Measurements from ENCODE around the gene LCK. TPM values are rescaled to one million over a fixed set of nuclear protein-coding genes. Genes with fewer than 3 reads are reported as not detected.
"Not testable (repeated sequence)": the region's sequence is repeated elsewhere in the genome, so short reads cannot be mapped to it uniquely, and the experiment has no call there.

The LCK gene
- polyA plus RNA-seq, 3 donors: 1.0 to 3.3 (median 1.8) TPM

GRCh38 chr1:32232558-32233304 is 18.3 kb upstream of the LCK start:
- whole genome bisulfite sequencing, 3 donors: 84 to 89% (median 85%) methylated on average over 8 of the region's 8 CpGs

GRCh38 chr1:32234792-32235191 is 16.3 kb upstream of the LCK start:
- WGBS, 3 donors: 86% methylated on average over 7 of the region's 7 CpGs

More at GRCh38 chr1:32232558-32233304, 18.3 kb upstream of the LCK start:
- H3K27ac ChIP-seq (ENCODE audit: low read depth, low read length): no peak overlapping the region

GRCh38 chr1:32239337-32239736 is 11.7 kb upstream of the LCK start:
- WGBS, 3 donors: 16 to 77% (median 68%) methylated on average over 4 of the region's 4 CpGs
- no peak overlapping the region for H3K27ac ChIP-seq (ENCODE audit: low read depth, low read length)

More at GRCh38 chr1:32234792-32235191, 16.3 kb upstream of the LCK start:
- H3K27ac ChIP-seq (ENCODE audit: low read depth, low read length): no peak overlapping the region

- 33 to 86% (median 72%) methylated on average over 19 to 20 of the region's 20 CpGs for WGBS, 3 donors
These were observed 11.3 kb upstream of the LCK start for GRCh38 chr1:32239790-32240139.

GRCh38 chr1:32240140-32240951 is 10.7 kb upstream of the LCK start:
- 1 to 6% (median 6%) methylated on average over 62 of the region's 62 CpGs for WGBS, 3 donors
- no peak overlapping the region for H3K27ac ChIP-seq (ENCODE audit: low read depth, low read length)

More at GRCh38 chr1:32239790-32240139, 11.3 kb upstream of the LCK start:
- no peak overlapping the region for H3K27ac ChIP-seq (ENCODE audit: low read depth, low read length)

- 0 to 1% (median 0%) methylated on average over 54 to 55 of the region's 55 CpGs for WGBS, 3 donors
- no peak overlapping the region for H3K27ac ChIP-seq (ENCODE audit: low read depth, low read length)
These were observed 9.9 kb upstream of the LCK start for GRCh38 chr1:32241001-32241763.

- WGBS, 3 donors: 24 to 44% (median 28%) methylated on average over 7 of the region's 7 CpGs
These were observed 8.7 kb upstream of the LCK start for GRCh38 chr1:32242341-32242851.

GRCh38 chr1:32246888-32247273 is 4.2 kb upstream of the LCK start, which contains the start of gene FAM167B:
Gene FAM167B, plus strand, starts transcription at chr1:32247222. Its CDS starts 200 bp downstream, at chr1:32247422.
- 38 to 78% (median 40%) methylated on average over 3 of the region's 3 CpGs for WGBS, 3 donors
- peak within 1 kb of the TSS; percentile 48 for H3K27ac ChIP-seq (ENCODE audit: low read depth, low read length)

More at GRCh38 chr1:32242341-32242851, 8.7 kb upstream of the LCK start:
- H3K27ac ChIP-seq (ENCODE audit: low read depth, low read length): no peak overlapping the region

GRCh38 chr1:32247452-32247851 is 3.6 kb upstream of the LCK start:
- 70 to 74% (median 74%) methylated on average over 12 of the region's 12 CpGs for WGBS, 3 donors
- H3K27ac ChIP-seq (ENCODE audit: low read depth, low read length): peak overlapping the region; percentile 48

GRCh38 chr1:32247983-32248889 is 2.8 kb upstream of the LCK start:
- no peak overlapping the region for H3K27ac ChIP-seq (ENCODE audit: low read depth, low read length)
- WGBS, 3 donors: 9 to 12% (median 10%) methylated on average over 31 of the region's 31 CpGs

GRCh38 chr1:32249831-32250525 is 1.1 kb upstream of the LCK start:
- WGBS, 3 donors: 38 to 53% (median 42%) methylated on average over 9 of the region's 9 CpGs
- no peak overlapping the region for H3K27ac ChIP-seq (ENCODE audit: low read depth, low read length)

GRCh38 chr1:32255072-32256071 is 4.3 kb downstream of the LCK start:
- 65 to 78% (median 70%) methylated on average over 10 of the region's 10 CpGs for WGBS, 3 donors
- no peak overlapping the region for H3K27ac ChIP-seq (ENCODE audit: low read depth, low read length)

GRCh38 chr1:32256473-32257226 is 5.6 kb downstream of the LCK start:
- WGBS, 3 donors: 78 to 80% (median 80%) methylated on average over 9 of the region's 9 CpGs
- no peak overlapping the region for H3K27ac ChIP-seq (ENCODE audit: low read depth, low read length)

- WGBS, 3 donors: 88 to 97% (median 94%) methylated on average over 6 of the region's 6 CpGs
- no peak overlapping the region for H3K27ac ChIP-seq (ENCODE audit: low read depth, low read length)
These were observed 6.1 kb downstream of the LCK start for GRCh38 chr1:32257227-32257508.

GRCh38 chr1:32263236-32263593 is 12.2 kb downstream of the LCK start:
- WGBS, 3 donors: 93 to 97% (median 96%) methylated on average over 4 of the region's 4 CpGs

GRCh38 chr1:32263744-32264143 is 12.7 kb downstream of the LCK start:
- no peak overlapping the region for H3K27ac ChIP-seq (ENCODE audit: low read depth, low read length)
- 83 to 91% (median 88%) methylated on average over 4 of the region's 4 CpGs for WGBS, 3 donors

More at GRCh38 chr1:32263236-32263593, 12.2 kb downstream of the LCK start:
- H3K27ac ChIP-seq (ENCODE audit: low read depth, low read length): not testable (repeated sequence)
